Occipital lobe (tissue), 2 donors: ENCODE results near the gene MAP1LC3B. TPM values are rescaled to one million over a fixed set of nuclear protein-coding genes. Genes with fewer than 3 reads are reported as not detected.
"Not testable (repeated sequence)": the region's sequence is repeated elsewhere in the genome, so short reads cannot be mapped to it uniquely, and the experiment has no call there.

Experiments
- DNase-seq: peaks from one replicate; lab custom pipeline; 2025; lab: John Stamatoyannopoulos, UW
- total RNA-seq: library from RNA; depleted of rRNA; stranded (reverse); fragments of >200 nt; gene quantifications from one replicate; pipeline ENCODE4 v1.2.3, GENCODE V29; 2014

Gene MAP1LC3B
- total RNA-seq, 1 donor from 2014 or later, result 18.2 TPM

- no peak for DNase-seq
These were observed 31.1 kb upstream of the MAP1LC3B start for GRCh38 chr16:87360862-87361610.

- no peak for DNase-seq
These were observed 30.1 kb upstream of the MAP1LC3B start for GRCh38 chr16:87361916-87362619.

GRCh38 chr16:87362828-87363559 is 29.1 kb upstream of the MAP1LC3B start:
- DNase-seq, result not testable (repeated sequence)

- DNase-seq, result no peak
These were observed 28.2 kb upstream of the MAP1LC3B start for GRCh38 chr16:87363771-87364455.

GRCh38 chr16:87365021-87365713 is 27.0 kb upstream of the MAP1LC3B start:
- no peak for DNase-seq

GRCh38 chr16:87366288-87366687 is 25.8 kb upstream of the MAP1LC3B start:
- no peak for DNase-seq

- no peak for DNase-seq
These were observed 25.2 kb upstream of the MAP1LC3B start for GRCh38 chr16:87366930-87367329.

- DNase-seq, result no peak
These were observed 24.6 kb upstream of the MAP1LC3B start for GRCh38 chr16:87367529-87367928.

- no peak for DNase-seq
These were observed 23.9 kb upstream of the MAP1LC3B start for GRCh38 chr16:87368029-87368770.

GRCh38 chr16:87369117-87369765 is 22.9 kb upstream of the MAP1LC3B start:
- no peak for DNase-seq

- DNase-seq, result no peak
These were observed 22.1 kb upstream of the MAP1LC3B start for GRCh38 chr16:87369796-87370719.

- no peak for DNase-seq
These were observed 20.8 kb upstream of the MAP1LC3B start for GRCh38 chr16:87371261-87371866.

- no peak for DNase-seq
These were observed 19.8 kb upstream of the MAP1LC3B start for GRCh38 chr16:87372305-87372704.

GRCh38 chr16:87374313-87374712 is 17.8 kb upstream of the MAP1LC3B start:
- no peak for DNase-seq

- DNase-seq, result no peak
These were observed 16.6 kb upstream of the MAP1LC3B start for GRCh38 chr16:87375426-87376135.

- no peak for DNase-seq
These were observed 15.5 kb upstream of the MAP1LC3B start for GRCh38 chr16:87376660-87377059.

GRCh38 chr16:87379312-87379752 is 12.8 kb upstream of the MAP1LC3B start:
- not testable (repeated sequence) for DNase-seq

- no peak for DNase-seq
These were observed 11.7 kb upstream of the MAP1LC3B start for GRCh38 chr16:87380403-87380802.
